Activated CD4-positive, alpha-beta T cell treated with anti-CD3 and anti-CD28 coated beads, Interleukin-2, amount 10 ng/mL, durations not matched to agents 24 days and 14 days (primary cell): ENCODE results near the gene TMCO1. TPM values are rescaled to one million over a fixed set of nuclear protein-coding genes. Genes with fewer than 3 reads are reported as not detected.
A peak's percentile ranks its signal among the peaks of the same experiment; 100 is the strongest.
"Not testable (repeated sequence)": the region's sequence is repeated elsewhere in the genome, so short reads cannot be mapped to it uniquely, and the experiment has no call there.

Source experiments
- DNase-seq: peaks from one replicate; pipeline ENCODE4 v3.0.0; 2022
- H3K27ac Mint-ChIP-seq: one replicate; pipeline ENCODE4 v1.8.0; 2022; ENCODE audit warnings: mild to moderate bottlenecking, mixed read lengths
- H3K27me3 Mint-ChIP-seq: one replicate; pipeline ENCODE4 v1.8.0; 2022; ENCODE audit warnings: mixed read lengths
- H3K36me3 Mint-ChIP-seq: one replicate; pipeline ENCODE4 v1.8.0; 2022; ENCODE audit warnings: low read depth, mild to moderate bottlenecking, mixed read lengths
- H3K4me1 Mint-ChIP-seq: one replicate; pipeline ENCODE4 v1.8.0; 2021; ENCODE audit warnings: mixed read lengths
- H3K4me3 Mint-ChIP-seq: one replicate; pipeline ENCODE4 v1.8.0; 2022; ENCODE audit warnings: mild to moderate bottlenecking, moderate library complexity, mixed read lengths
- H3K9me3 Mint-ChIP-seq: one replicate; pipeline ENCODE4 v1.8.0; 2021; ENCODE audit warnings: mixed read lengths
- intact Hi-C: fragments of 100-400 bp; cut with micrococcal nuclease; formaldehyde crosslinking; loops from one replicate; pipeline ENCODE4 v1.15.1; 2023
- total RNA-seq: library from RNA; stranded (reverse); gene quantifications from 2 replicates; pipeline ENCODE4 v1.2.3, GENCODE V29; 2022

TMCO1 gene
- total RNA-seq, 1 donor from 2014 or later: 91.8 TPM

DNA sequence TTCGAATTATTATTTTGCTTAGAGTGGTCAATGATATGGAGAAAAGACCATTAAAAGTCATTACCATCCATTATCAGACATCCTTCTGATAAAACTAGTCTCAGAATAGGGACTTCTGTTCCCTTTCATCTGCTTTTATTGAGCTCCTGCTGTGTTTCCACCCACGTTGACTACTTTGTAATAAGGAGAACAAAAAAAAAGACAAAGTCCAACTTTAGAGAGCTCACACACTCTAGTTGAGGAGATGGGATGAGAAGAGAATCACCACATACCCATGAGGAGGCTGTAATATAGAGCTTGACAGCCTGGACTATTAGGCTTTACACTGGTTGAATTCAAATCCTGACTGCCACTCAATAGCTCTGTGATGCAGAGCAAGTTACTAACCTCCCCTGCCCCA is 42.5 kb downstream of the TMCO1 start:
- Mint-ChIP-seq H3K9me3 (no peaks in the 10 kb centered on the region), H3K4me3 (no peak overlapping the region), H3K27me3 (no peaks in the 10 kb centered on the region), H3K4me1 (no peaks in the 10 kb centered on the region), H3K36me3 (peaks cover 24% of the 10 kb centered on the region), H3K27ac (no peak overlapping the region)
- intact Hi-C loops: no loop called here
- no peak for DNase-seq

DNA sequence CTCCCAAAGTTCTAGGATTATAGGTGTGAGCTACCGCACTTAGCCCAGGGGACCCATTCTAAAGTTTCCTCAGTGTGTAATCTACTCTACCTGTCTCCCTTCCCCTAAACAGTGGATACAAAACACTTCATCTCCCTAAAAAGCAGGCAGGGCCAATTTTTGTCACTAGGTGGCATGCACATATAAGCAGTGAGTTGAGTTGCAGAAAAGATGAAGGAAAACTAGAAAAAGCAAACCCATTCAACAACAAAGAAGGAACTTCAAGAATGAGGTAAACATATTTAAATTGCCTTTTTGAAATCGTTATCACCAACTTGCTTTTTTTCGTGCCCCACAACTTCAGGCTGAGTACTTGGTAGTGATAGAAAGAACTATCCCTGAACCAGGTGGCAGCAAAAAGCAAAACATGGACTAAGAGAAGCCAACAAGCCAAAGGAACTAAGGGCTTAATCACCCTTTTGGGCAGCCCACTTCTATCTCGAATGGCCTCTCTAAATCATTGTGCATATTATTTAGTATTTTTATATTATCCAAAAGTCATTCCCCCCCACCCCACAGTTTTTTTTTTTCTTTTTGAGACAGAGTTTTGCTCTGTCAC is 50.7 kb downstream of the TMCO1 start:
- H3K27me3 Mint-ChIP-seq: peaks cover 7% of the 10 kb centered on the region
- no peaks in the 10 kb centered on the region for H3K4me1 Mint-ChIP-seq
- H3K36me3 Mint-ChIP-seq: no peaks in the 10 kb centered on the region
- peak; percentile 82 for DNase-seq
- H3K4me3 Mint-ChIP-seq: no peak overlapping the region
- intact Hi-C loops: loop anchor here (1.0 kb wide), 2 partner anchors 117 to 196 kb away; no protein-coding TSS in a partner anchor
- H3K9me3 Mint-ChIP-seq: no peaks in the 10 kb centered on the region
- H3K27ac Mint-ChIP-seq: no peak overlapping the region

DNA sequence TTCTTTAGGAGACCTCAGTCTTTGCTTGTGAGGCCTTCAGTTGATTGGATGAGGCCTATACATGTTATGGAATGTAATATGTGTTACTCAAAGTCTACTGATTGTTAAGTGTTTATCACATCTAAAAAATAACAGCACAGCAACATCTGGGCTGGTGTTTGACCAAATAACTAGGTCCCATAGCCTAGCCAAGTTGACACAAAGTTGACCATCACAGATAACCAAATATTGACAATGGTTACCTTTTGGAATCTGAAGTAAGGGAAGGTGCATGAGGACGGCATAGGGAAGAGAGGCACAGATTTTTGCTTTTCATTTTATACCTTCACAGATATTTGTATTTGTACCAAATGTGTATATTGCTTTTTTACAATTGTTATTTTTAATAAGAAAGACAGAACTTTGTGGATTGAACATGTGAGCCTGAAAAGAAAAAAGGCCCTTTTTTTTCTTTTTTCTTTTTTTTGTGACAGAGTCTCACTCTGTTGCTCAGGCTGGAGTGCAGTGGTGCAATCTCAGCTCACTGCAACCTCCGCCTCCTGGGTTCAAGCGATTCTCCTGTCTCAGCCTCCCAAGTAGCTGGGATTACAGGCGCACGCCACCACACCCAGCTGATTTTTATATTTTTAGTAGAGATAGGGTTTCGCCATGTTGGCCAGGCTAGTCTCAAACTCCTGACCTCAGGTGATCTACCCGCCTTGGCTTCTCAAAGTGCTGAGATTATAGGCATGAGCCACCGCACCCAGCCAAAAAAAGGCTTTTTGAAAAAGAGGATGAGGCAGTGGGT is 52.2 kb downstream of the TMCO1 start:
- H3K4me3 Mint-ChIP-seq, H3K9me3 Mint-ChIP-seq, H3K27ac Mint-ChIP-seq, H3K4me1 Mint-ChIP-seq, intact Hi-C loops, DNase-seq, H3K36me3 Mint-ChIP-seq: not testable (repeated sequence)
- H3K27me3 Mint-ChIP-seq: peaks cover 16% of the 10 kb centered on the region

DNA sequence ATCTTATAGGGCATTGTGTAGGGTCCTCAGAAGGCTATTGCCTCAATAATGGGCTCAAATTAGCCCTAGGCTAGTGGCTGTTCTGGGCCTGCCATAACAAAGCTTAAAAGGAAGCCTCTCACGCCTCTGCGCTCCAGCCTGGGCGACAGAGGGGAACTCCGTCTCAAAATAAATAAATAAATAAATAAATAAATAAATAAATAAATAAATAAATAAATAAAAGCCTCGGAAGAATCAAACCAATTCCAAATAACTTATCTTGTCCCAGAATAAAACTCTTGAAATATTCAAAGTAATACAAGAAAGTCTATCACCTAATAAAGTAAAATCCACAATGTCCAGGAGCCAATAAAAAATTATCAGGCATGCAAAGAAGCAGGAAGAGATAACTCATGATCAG is 55.9 kb downstream of the TMCO1 start:
- Mint-ChIP-seq H3K27me3 (peaks cover 32% of the 10 kb centered on the region), H3K4me1 (no peaks in the 10 kb centered on the region), H3K4me3 (no peak overlapping the region), H3K9me3 (no peaks in the 10 kb centered on the region), H3K36me3 (no peaks in the 10 kb centered on the region), H3K27ac (no peak overlapping the region)
- intact Hi-C loops: no loop called here
- no peak for DNase-seq

DNA sequence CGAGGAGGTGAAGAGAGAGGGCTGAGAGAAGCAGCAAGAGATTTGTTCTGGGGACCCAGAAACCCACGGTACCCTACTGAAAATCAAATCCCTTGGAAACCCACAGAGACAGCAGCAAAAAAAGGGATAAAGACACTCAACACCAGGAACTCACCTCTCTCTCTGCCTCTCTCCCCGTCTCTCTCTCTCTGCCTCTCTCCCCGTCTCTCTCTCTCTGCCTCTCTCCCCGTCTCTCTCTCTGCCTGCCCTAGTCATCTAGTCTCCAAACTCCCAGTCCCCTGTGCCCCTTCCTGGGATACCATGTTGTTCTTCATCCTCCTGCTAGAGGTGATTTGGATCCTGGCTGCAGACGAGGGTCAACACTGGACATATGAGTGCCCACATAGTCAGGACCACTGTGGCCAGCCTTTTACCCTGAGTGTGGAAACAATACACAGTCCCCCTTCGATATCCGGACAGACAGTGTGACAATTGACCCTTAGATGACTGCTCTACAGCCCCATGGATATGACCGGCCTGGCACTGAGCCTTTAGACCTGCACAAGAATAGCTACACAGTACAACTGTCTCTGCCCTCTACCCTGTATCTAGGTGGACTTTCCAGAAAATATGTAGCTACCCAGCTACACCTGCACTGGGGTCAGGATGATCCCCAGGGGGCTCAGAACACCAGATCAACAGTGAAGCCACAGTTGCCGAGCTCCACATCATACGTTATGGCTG is 60.5 kb downstream of the TMCO1 start:
- H3K4me3 Mint-ChIP-seq: no peak overlapping the region
- H3K27ac Mint-ChIP-seq: no peak overlapping the region
- no peaks in the 10 kb centered on the region for H3K4me1 Mint-ChIP-seq
- H3K27me3 Mint-ChIP-seq: peaks cover 38% of the 10 kb centered on the region
- DNase-seq: no peak
- H3K36me3 Mint-ChIP-seq: no peaks in the 10 kb centered on the region
- intact Hi-C loops: no loop called here
- no peaks in the 10 kb centered on the region for H3K9me3 Mint-ChIP-seq

DNA sequence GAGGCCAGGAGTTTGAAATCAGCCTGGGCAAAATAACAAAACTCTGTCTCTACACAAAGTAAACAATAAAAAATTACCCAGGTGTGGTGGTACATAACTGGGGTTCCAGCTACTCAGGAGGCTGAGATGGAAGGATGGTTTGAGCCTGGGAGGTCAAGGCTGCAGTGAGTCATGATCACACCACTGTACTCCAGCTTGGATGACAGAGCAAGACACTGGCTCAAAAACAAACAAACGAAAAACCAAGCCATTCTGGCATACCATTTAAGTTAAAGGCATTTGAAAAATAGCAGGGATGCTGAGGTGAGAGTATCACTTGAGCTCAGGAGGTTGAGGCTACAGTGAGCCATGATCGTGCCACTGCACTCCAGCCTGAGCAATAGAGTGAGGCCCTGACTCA is 65.0 kb downstream of the TMCO1 start:
- no peaks in the 10 kb centered on the region for H3K36me3 Mint-ChIP-seq
- H3K9me3 Mint-ChIP-seq: no peaks in the 10 kb centered on the region
- no peak for DNase-seq
- H3K27me3 Mint-ChIP-seq: peaks cover 21% of the 10 kb centered on the region
- no peak overlapping the region for H3K4me3 Mint-ChIP-seq
- no peak overlapping the region for H3K27ac Mint-ChIP-seq
- intact Hi-C loops: no loop called here
- H3K4me1 Mint-ChIP-seq: peaks cover 4% of the 10 kb centered on the region

DNA sequence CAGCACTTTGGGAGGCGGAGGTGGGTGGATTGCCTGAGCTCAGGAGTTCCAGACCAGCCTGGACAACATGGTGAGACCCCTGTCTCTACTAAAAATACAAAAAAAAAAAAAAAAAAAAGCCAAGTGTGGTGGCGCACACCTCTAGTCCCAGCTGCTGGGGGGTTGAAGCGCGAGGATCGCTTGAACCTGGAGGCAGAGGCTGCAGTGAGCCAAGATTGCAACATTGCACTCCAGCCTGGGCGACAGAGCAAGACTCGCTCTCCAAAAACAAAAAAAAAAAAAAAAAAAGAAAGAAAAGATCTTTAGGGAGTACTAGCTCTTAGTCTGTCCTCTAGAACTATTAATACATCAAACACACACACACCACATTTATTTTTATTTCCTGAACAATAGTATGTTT is 66.7 kb downstream of the TMCO1 start:
- DNase-seq, H3K36me3 Mint-ChIP-seq, H3K27ac Mint-ChIP-seq, H3K9me3 Mint-ChIP-seq, H3K27me3 Mint-ChIP-seq, intact Hi-C loops, H3K4me3 Mint-ChIP-seq: not testable (repeated sequence)
- H3K4me1 Mint-ChIP-seq: peaks cover 12% of the 10 kb centered on the region

DNA sequence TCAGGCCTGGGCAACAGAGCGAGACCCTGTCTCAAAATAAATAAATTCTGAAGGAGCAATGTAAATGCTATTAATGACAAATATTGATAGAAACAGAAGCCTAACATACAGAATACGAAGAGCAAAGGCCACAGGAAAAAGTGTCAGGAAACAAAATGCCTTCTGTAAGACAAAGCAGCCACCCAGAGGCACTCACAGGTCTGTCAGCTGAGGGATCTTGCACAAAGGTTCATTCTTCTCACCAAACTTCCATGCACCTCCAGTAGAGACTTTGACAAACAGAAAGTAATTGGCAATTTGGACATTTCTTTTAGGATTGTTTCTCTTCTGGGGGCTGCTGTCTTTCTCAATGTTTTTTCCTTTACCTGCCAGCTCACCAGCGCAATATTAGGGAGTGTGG is 69.1 kb downstream of the TMCO1 start:
- Mint-ChIP-seq H3K4me3 (no peak overlapping the region), H3K27me3 (peaks cover 2% of the 10 kb centered on the region), H3K36me3 (peaks cover 15% of the 10 kb centered on the region), H3K9me3 (no peaks in the 10 kb centered on the region), H3K27ac (no peak overlapping the region), H3K4me1 (peaks cover 21% of the 10 kb centered on the region)
- intact Hi-C loops: loop anchor here (2.0 to 5.0 kb wide), 3 partner anchors 69 to 102 kb away; partner anchors contain the start of genes MGST3 and TMCO1
- no peak for DNase-seq

DNA sequence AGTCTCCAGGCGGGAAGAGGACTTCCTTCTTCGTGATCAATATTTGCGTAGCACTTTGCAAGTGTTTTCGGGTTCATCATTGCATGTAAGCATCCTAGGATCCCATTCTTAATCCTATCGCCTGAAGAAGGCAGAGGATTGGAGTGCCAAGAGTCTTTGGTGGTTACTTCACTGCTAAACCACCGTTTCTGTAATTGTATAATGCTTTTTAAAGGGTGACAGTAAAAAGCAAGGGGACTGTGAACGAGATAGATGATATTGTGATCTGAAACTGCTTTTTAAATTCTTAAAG is 70.0 kb downstream of the TMCO1 start:
- H3K4me1 Mint-ChIP-seq: peaks cover 21% of the 10 kb centered on the region
- intact Hi-C loops: loop anchor here (2.0 to 5.0 kb wide), 3 partner anchors 68 to 101 kb away; partner anchors contain the start of genes MGST3 and TMCO1
- H3K27me3 Mint-ChIP-seq: peaks cover 2% of the 10 kb centered on the region
- H3K4me3 Mint-ChIP-seq: peak overlapping the region; percentile 91
- no peak for DNase-seq
- H3K9me3 Mint-ChIP-seq: no peaks in the 10 kb centered on the region
- H3K27ac Mint-ChIP-seq: peak overlapping the region; percentile 96
- peaks cover 19% of the 10 kb centered on the region for H3K36me3 Mint-ChIP-seq

DNA sequence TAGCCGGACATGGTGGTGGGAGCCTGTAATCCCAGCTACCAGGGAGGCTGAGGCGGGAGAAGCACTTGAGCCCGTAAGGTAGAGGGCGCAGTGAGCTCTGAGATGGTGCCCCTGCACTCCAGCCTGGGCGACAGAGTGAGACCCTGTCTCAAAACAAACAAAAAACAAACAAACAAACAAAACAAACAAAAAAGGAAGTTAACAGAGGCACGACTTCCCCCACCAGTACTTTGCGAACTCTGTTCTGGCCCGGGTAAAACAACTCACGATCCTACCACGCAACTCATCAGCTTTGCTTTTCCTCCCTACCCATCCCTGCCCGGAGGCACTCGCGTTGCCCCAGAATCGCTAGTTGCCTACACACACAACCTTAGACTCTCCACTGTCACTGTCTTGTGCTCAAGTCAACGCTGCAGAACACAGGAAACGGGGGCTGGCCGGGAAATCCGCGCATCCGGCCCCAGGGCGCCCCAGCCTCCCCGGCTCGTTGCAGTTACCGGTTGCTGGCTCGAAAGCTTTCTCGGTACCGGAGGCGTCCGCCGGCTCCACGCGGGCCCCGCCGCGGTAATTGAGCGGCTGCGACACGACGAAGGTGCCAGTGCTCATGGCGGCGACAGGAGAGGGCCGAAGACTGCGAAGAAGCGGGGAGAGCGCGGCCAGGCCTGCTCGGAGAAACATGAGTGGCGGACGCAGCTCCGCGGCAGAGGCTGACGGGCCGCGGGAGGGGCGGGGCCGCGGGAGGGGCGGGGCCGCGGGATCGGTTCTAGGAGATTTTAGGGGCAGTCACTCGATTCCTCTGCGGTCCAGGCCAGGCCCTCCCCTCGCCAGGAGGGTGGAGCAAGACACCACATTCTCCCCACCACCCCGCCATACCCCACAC is 70.5 kb downstream of the TMCO1 start, which contains the start of gene ALDH9A1:
Gene ALDH9A1 (minus strand): TSS at position 682 of the 880 bp plus-strand sequence. CDS start 4 bp downstream, at position 678.
- peaks cover 21% of the 10 kb centered on the region for H3K4me1 Mint-ChIP-seq
- H3K4me3 Mint-ChIP-seq: peak within 1 kb of the TSS; percentile 91
- no peaks in the 10 kb centered on the region for H3K9me3 Mint-ChIP-seq
- peak; percentile 96 for DNase-seq
- intact Hi-C loops: loop anchor here (2.0 to 5.0 kb wide), 3 partner anchors 67 to 101 kb away; partner anchors contain the start of genes MGST3 and TMCO1
- H3K36me3 Mint-ChIP-seq: peaks cover 24% of the 10 kb centered on the region
- H3K27me3 Mint-ChIP-seq: peaks cover 2% of the 10 kb centered on the region
- peak within 1 kb of the TSS; percentile 96 for H3K27ac Mint-ChIP-seq

DNA sequence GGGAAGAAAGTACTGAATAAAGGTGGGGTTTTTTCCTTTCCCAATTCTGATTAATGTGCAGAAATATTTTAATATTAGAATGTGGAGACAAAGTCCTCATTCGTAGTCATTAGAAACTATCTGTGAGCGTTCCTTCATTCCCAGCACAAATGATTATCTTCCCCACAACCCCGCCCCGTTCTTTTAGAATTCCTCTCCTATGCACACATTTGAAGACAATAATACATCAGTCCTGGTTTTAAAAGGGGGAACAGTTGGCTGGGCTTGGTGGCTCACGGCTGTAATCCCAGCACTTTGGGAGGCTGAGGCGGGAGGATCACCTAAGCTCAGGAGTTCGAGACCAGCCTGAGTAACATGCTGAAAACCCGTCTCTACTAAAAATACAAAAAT is 71.2 kb downstream of the TMCO1 start:
- Mint-ChIP-seq H3K27ac (peak overlapping the region; percentile 96), H3K4me3 (peak overlapping the region; percentile 91), H3K4me1 (peaks cover 21% of the 10 kb centered on the region), H3K27me3 (peaks cover 2% of the 10 kb centered on the region), H3K9me3 (no peaks in the 10 kb centered on the region), H3K36me3 (peaks cover 26% of the 10 kb centered on the region)
- DNase-seq: no peak
- intact Hi-C loops: loop anchor here (5.0 kb wide), 1 partner anchor 100 kb away; no protein-coding TSS in a partner anchor

DNA sequence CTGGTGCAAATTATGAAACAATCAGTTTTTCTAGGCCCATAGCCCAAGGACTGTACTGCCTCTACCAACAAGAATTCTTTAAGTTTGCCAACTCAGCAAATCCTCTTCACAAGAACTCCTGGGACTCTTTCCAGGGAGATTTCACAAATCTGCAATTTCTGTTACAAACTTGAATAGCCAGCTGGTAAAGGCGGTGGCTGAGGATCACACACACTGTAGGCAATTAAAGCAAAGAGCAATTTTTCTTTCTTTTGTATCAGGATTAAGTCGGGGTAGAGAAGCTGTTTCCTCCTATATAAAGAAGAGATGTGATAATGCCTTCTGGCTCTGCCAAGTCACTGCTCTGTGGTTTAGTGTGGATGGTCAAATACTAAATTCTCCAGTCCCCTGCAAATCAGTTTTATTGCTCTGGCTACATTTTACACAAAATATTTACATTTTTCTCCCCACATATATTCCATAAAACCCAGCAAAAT is 72.0 kb downstream of the TMCO1 start:
- H3K36me3 Mint-ChIP-seq: peaks cover 34% of the 10 kb centered on the region
- H3K4me1 Mint-ChIP-seq: peaks cover 25% of the 10 kb centered on the region
- H3K9me3 Mint-ChIP-seq: no peaks in the 10 kb centered on the region
- no peak for DNase-seq
- H3K27me3 Mint-ChIP-seq: no peaks in the 10 kb centered on the region
- intact Hi-C loops: loop anchor here (5.0 kb wide), 1 partner anchor 99 kb away; no protein-coding TSS in a partner anchor
- H3K4me3 Mint-ChIP-seq: peak overlapping the region; percentile 80
- peak overlapping the region; percentile 9 for H3K27ac Mint-ChIP-seq

DNA sequence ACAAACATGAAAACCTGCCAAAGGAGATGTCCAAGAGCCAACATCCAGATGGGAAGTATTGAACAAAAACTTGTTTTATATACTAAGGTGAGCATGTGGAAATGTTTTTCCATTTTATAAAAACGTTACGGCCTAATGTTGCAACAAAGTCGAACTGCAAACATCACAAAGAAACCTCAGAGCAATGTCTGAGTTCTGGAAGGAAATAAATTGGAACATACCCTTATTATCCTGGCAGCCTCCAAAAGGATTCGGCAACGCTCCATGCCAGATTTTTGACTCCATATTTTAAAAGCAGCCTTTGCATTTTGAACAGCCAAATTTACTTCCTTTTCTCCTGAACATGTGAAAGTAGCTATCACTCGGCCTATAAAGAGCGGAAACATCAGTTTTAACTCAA is 73.6 kb downstream of the TMCO1 start:
- no peak for DNase-seq
- H3K4me3 Mint-ChIP-seq: no peak overlapping the region
- H3K9me3 Mint-ChIP-seq: no peaks in the 10 kb centered on the region
- intact Hi-C loops: loop anchor here (5.0 kb wide), 1 partner anchor 98 kb away; no protein-coding TSS in a partner anchor
- peaks cover 34% of the 10 kb centered on the region for H3K4me1 Mint-ChIP-seq
- H3K27ac Mint-ChIP-seq: no peak overlapping the region
- H3K27me3 Mint-ChIP-seq: no peaks in the 10 kb centered on the region
- H3K36me3 Mint-ChIP-seq: peaks cover 45% of the 10 kb centered on the region
